Epithelial cell of proximal tubule (primary cell): Measurements from ENCODE around the gene F8. TPM values are rescaled to one million over a fixed set of nuclear protein-coding genes. Genes with fewer than 3 reads are reported as not detected.

Experiments used
- DNase-seq: peaks from one replicate; pipeline ENCODE4 v3.0.0-alpha.2; 2011; ENCODE audit warnings: low read depth
- H3K4me3 ChIP-seq: 2 replicates; pipeline ENCODE4 v1.5.1; 2011; ENCODE audit warnings: low read depth, mild to moderate bottlenecking, low read length
- total RNA-seq: library from RNA; depleted of rRNA; stranded (reverse); fragments of >200 nt; gene quantifications from 2 replicates; pipeline ENCODE4 v1.2.3, GENCODE V29; 2015
- TF ChIP-seq, protein P1 (sequence below): conservative IDR thresholded peaks from 2 replicates; pipeline ENCODE4 v1.5.1; 2012; ENCODE audit warnings: low read depth, mild to moderate bottlenecking, low read length

Gene F8
- total RNA-seq, 1 donor from 2014 or later, result 2.5 TPM

GRCh38 chrX:154795016-154795415 lies 227.5 kb downstream of the F8 start:
- no peak for DNase-seq
- TF ChIP-seq, protein P1, sequence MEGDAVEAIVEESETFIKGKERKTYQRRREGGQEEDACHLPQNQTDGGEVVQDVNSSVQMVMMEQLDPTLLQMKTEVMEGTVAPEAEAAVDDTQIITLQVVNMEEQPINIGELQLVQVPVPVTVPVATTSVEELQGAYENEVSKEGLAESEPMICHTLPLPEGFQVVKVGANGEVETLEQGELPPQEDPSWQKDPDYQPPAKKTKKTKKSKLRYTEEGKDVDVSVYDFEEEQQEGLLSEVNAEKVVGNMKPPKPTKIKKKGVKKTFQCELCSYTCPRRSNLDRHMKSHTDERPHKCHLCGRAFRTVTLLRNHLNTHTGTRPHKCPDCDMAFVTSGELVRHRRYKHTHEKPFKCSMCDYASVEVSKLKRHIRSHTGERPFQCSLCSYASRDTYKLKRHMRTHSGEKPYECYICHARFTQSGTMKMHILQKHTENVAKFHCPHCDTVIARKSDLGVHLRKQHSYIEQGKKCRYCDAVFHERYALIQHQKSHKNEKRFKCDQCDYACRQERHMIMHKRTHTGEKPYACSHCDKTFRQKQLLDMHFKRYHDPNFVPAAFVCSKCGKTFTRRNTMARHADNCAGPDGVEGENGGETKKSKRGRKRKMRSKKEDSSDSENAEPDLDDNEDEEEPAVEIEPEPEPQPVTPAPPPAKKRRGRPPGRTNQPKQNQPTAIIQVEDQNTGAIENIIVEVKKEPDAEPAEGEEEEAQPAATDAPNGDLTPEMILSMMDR, result no peak
- H3K4me3 ChIP-seq, result no peak overlapping the region

- no peak for DNase-seq
- H3K4me3 ChIP-seq, result no peak overlapping the region
- TF ChIP-seq, protein P1, result no peak
Measured at GRCh38 chrX:154793084-154793795, 229.3 kb downstream of the F8 start.

GRCh38 chrX:154791939-154792338 lies 230.6 kb downstream of the F8 start:
- TF ChIP-seq, protein P1, result no peak
- DNase-seq, result no peak
- H3K4me3 ChIP-seq, result no peak overlapping the region

DNA sequence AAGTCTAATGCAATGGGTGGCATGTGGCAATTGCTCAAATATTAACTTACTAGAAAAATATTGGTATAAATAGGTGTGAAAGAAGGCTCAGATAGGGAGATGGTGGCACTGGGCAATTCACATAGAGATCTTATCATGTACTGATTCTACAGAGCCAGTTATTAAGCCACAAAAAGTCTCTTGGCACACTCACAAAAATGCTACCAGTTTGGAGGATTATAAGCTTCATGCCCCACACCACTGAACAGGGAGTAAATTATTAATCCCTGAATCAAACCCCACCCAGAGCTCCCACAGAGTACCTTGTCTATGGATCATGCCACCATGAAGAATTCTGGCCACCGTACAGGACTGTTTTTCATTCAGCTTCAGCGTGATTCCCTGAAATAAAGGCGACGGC lies 231.1 kb downstream of the F8 start:
- TF ChIP-seq, protein P1, result no peak
- DNase-seq, result no peak

More for the DNA sequence above, 231.1 kb downstream of the F8 start:
- no peak overlapping the region for H3K4me3 ChIP-seq

Other genes with a start within 250 kb of the F8 start
- gene MPP1, start 217.2 kb downstream of the F8 start, total RNA-seq, result 9.2 and 10.3 TPM in 2 replicates
- not detected in 2 replicates for gene SMIM9, start 188.1 kb downstream of the F8 start, total RNA-seq
- 12.6 and 22.5 TPM in 2 replicates for gene F8A1, start 136.4 kb downstream of the F8 start, total RNA-seq
- gene FUNDC2, start 4.1 kb upstream of the F8 start, total RNA-seq, result 41.6 and 68.8 TPM in 2 replicates
- 10.9 and 14.4 TPM in 2 replicates for gene CMC4, start 48.4 kb upstream of the F8 start, total RNA-seq
- gene MTCP1, start 48.4 kb upstream of the F8 start, total RNA-seq, result 0.29 and 2.0 TPM in 2 replicates
- 9.1 and 16.3 TPM in 2 replicates for gene BRCC3, start 48.8 kb upstream of the F8 start, total RNA-seq
- 58.9 and 68.6 TPM in 2 replicates for gene VBP1, start 193.7 kb upstream of the F8 start, total RNA-seq
- 0.36 TPM in 1 of 2 replicates, not detected in the other for gene RAB39B, start 241.8 kb upstream of the F8 start, total RNA-seq